Heart left ventricle (tissue), 13 donors: ENCODE results near the gene GABRQ.

ENCODE experiments used
- CTCF ChIP-seq, 12 donors: fragments of 200-600 bp; sonication (generic) in 4 of 12; IDR thresholded peaks; one replicate each; pipeline versions ENCODE4 v1.5.0 to v1.8.0; 2018 to 2022; ENCODE audit warnings: antibody characterized with exemption in 12 of 12, mild to moderate bottlenecking in 5 of 12
- POLR2A ChIP-seq, 2 donors: fragments of 450-650 bp; IDR thresholded peaks; one replicate each; pipeline ENCODE4 v1.6.1; 2017; ENCODE audit warnings: antibody characterized with exemption in 2 of 2, mild to moderate bottlenecking in 2 of 2, moderate library complexity in 2 of 2
- donor health status: ischemic (EF 13 %, LVEDD 7.1; RV severe dilation, severe dysfunction).
- donor health status: DM: no; HTN: yes; CAD: no.
- donor health status: DM: no; HTN: no; CAD: no.
- donor health status: ischemic (EF 25% LVEDD 6.9; RV normal size, moderate dysfunction).
- donor health status: ischemic (EF 25% LVEDD 5.7; RV mildly dilated, moderate dysfunction).
- donor health status: ischemic (EF 35%, LVEDD 5.7; RV mildly dilated, moderate dysfunction).
- donor health status: nonischemic (EF 11% LVEDD 7.7; RV severe dilation, severe dysfunction).
- donor health status: DM: yes; HTN: yes; CAD: no.
- donor health status: PGD.
- donor health status: ischemic (EF 29% LVEDD 5.4; RV normal size, mild dysfunction).
- donor health status: nonischemic (EF 23%, LVEDD 6.1; RV moderate dilation, normal function).

- TF ChIP-seq CTCF (IDR thresholded peaks at IDR 0.05) (peak in 6 of 12 donors; percentile 11 to 29 (median 21)), POLR2A (IDR thresholded peaks at IDR 0.05) (no peak)
Observed at GRCh38 chrX:152641996-152642395, 4.3 kb downstream of the GABRQ start.
